ENCODE results near the gene PLAAT5.

DNA sequence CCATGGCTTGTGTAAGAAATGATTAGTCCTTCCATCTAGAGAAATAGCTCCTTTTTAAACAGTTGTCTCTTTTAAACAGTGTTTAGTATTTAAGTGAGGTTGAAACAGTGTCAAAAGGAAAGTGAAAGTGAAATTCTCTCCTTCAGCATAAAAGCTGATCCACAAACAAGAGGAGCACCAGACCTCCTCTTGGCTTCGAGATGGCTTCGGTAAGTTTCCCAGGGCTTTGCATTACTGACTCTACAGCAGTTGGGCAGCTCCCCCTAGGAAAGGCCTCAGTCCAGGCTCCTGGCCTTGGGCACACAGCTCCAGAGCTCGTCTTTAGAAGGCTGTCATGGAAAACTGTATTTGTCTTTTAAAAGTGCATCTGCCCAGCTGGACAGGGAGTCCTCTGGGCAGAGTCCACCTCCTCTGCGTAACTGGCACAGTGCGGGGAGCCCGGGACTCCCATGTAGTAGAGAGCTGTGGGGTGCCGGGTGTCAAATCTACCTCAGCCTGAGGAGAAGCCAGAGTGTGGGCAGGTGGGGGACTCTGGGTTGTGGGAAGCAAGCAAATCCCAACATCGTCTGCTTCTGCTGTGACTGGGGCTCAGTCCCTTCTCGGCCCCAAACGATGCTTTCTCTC, 45.8 kb upstream of the PLAAT5 start, which contains the start of gene PLAAT4:
- TF ChIP-seq CTCF (IDR thresholded peaks at IDR 0.05) (no peak), POLR2A (IDR thresholded peaks at IDR 0.05) (no peak)

Data from thyroid gland (tissue), 4 donors.